Activated naive CD4-positive, alpha-beta T cell treated with anti-CD3 and anti-CD28 coated beads, Interleukin-2, amount 10 ng/mL, durations not matched to agents 7 days and 5 days (primary cell): ENCODE measurements around the gene TK1.
"Not testable (repeated sequence)": the region's sequence is repeated elsewhere in the genome, so short reads cannot be mapped to it uniquely, and the experiment has no call there.

Source experiments
- CTCF ChIA-PET: fragments of 350-600 bp; sonication (Branson Sonifier 250); formaldehyde crosslinking; loops from one replicate; lab custom pipeline; 2021; ENCODE audit warnings: antibody characterized with exemption; lab: Charles Lee
- DNase-seq: peaks from one replicate; pipeline ENCODE4 v3.0.0-alpha.2; 2020
- H3K27ac Mint-ChIP-seq: one replicate; pipeline ENCODE4 v1.8.0; 2021; ENCODE audit warnings: mild to moderate bottlenecking, moderate library complexity, mixed read lengths
- H3K27me3 Mint-ChIP-seq: one replicate; pipeline ENCODE4 v1.8.0; 2021; ENCODE audit warnings: mild to moderate bottlenecking, mixed read lengths
- H3K36me3 Mint-ChIP-seq: one replicate; pipeline ENCODE4 v1.8.0; 2021; ENCODE audit warnings: mixed read lengths
- H3K4me1 Mint-ChIP-seq: one replicate; pipeline ENCODE4 v1.8.0; 2021; ENCODE audit warnings: mixed read lengths
- H3K4me3 Mint-ChIP-seq: one replicate; pipeline ENCODE4 v1.8.0; 2021; ENCODE audit warnings: mild to moderate bottlenecking, moderate library complexity, mixed read lengths
- H3K9me3 Mint-ChIP-seq: one replicate; pipeline ENCODE4 v1.8.0; 2021; ENCODE audit warnings: mixed read lengths

TK1 gene, protein sequence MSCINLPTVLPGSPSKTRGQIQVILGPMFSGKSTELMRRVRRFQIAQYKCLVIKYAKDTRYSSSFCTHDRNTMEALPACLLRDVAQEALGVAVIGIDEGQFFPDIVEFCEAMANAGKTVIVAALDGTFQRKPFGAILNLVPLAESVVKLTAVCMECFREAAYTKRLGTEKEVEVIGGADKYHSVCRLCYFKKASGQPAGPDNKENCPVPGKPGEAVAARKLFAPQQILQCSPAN

DNA sequence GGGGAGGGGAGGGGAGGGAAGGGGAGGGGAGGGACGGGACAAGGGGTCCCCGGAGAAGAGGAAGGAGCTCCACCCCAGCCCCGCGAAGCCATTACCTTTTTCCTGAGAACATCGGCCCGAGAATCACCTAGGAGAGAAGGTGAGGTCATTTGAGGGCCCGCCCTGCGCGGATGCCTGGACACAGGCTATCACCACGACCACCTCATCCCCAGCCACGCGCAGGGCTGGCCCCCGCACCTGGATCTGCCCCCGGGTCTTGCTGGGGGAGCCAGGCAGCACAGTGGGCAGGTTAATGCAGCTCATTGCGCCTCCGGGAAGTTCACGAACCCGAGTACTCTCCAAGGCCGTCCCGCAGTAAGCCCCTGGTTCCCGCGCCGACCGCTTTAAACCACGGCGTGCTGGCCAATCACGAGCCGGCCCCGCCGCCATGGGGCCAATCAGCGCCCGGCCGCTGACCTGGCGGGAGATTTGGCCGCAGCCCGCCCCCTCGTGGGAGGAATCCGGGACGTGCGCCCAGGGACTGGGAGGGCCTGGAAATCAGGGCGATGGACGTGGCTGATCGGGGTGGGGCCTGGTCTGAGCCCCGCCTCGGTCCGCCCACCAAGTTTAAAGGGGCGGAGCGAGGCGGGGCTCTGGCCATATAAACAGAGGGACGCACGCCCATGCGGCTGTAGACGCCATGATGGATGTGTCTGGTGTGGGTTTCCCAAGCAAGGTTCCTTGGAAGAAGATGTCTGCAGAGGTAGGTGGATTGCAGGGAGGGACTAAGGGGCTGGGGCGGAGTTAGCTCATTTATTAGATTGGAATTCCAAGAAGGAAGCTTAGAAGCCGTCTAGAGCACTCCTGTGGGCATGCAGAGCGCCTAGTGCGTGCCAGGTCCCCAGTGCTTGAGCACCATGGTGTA, at the start of gene TK1, which contains the start of gene AFMID:
Gene TK1 (minus strand): TSS at position 361 of the 904 bp plus-strand sequence. CDS start 58 bp downstream, at position 303.
Gene AFMID (plus strand): TSS at position 671 of the 904 bp plus-strand sequence. CDS start 9 bp downstream, at position 680.
- no peaks in the 10 kb centered on the region for H3K9me3 Mint-ChIP-seq
- peak within 1 kb of the TSS; percentile 87 for H3K4me3 Mint-ChIP-seq
- DNase-seq = peak; percentile 95
- H3K27ac Mint-ChIP-seq = peak within 1 kb of the TSS; percentile 78
- CTCF ChIA-PET = interaction anchor here (1.3 to 2.1 kb wide), 3 partner anchors 10 to 52 kb away, joined by 4 to 9 read pairs (median 6); no protein-coding TSS in a partner anchor
- no peaks in the 10 kb centered on the region for H3K27me3 Mint-ChIP-seq
- peaks cover 23% of the 10 kb centered on the region for H3K36me3 Mint-ChIP-seq
- peaks cover 54% of the 10 kb centered on the region for H3K4me1 Mint-ChIP-seq

DNA sequence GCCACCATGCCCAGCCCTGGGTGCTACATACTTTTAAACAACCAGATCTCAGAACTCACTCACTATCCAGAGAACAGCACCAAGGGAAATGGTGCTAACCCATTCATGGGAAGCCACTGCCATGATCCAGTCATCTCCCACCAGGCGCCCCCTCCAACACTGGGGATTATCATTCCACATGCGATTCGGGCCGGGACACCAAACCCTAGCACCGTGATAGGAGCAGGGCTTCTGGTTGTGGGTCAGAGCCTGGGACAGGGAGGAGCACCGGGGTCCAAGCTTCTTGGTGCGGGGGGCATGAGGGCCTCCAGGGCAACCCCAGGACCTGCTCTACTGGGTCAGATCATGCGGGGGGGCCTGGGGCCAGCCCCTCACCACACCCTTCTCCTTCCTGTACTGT, 49.0 kb upstream of the TK1 start:
- CTCF ChIA-PET = interaction anchor here (3.2 kb wide), 1 partner anchor 15 kb away, joined by 14 read pairs; no protein-coding TSS in a partner anchor
- H3K9me3 Mint-ChIP-seq = no peaks in the 10 kb centered on the region
- no peak overlapping the region for H3K4me3 Mint-ChIP-seq

DNA sequence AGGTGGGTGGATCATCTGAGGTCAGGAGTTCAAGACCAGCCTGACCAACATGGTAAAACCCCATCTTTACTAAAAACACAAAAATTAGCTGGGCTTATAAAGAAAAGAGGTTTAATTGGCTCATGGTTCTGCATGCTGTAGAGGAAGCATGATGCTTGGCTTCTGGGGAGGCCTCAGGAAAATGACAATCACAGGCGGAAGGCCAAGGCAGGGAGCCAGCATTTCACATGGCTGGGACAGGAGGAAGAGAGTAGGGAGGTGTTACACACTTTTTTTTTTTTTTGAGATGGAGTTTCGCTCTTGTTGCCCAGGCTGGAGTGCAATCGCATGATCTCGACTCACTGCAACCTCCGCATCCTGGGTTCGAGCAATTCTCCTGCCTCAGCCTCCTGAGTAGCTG, 48.2 kb upstream of the TK1 start:
- peaks cover 75% of the 10 kb centered on the region for H3K27me3 Mint-ChIP-seq
- DNase-seq, H3K27ac Mint-ChIP-seq, H3K4me3 Mint-ChIP-seq, H3K4me1 Mint-ChIP-seq, CTCF ChIA-PET, H3K36me3 Mint-ChIP-seq, H3K9me3 Mint-ChIP-seq: not testable (repeated sequence)

More for the DNA sequence above, 49.0 kb upstream of the TK1 start:
- no peak overlapping the region for H3K27ac Mint-ChIP-seq
- H3K27me3 Mint-ChIP-seq = peaks cover 68% of the 10 kb centered on the region
- no peak for DNase-seq
- H3K4me1 Mint-ChIP-seq = peaks cover 6% of the 10 kb centered on the region
- H3K36me3 Mint-ChIP-seq = no peaks in the 10 kb centered on the region

DNA sequence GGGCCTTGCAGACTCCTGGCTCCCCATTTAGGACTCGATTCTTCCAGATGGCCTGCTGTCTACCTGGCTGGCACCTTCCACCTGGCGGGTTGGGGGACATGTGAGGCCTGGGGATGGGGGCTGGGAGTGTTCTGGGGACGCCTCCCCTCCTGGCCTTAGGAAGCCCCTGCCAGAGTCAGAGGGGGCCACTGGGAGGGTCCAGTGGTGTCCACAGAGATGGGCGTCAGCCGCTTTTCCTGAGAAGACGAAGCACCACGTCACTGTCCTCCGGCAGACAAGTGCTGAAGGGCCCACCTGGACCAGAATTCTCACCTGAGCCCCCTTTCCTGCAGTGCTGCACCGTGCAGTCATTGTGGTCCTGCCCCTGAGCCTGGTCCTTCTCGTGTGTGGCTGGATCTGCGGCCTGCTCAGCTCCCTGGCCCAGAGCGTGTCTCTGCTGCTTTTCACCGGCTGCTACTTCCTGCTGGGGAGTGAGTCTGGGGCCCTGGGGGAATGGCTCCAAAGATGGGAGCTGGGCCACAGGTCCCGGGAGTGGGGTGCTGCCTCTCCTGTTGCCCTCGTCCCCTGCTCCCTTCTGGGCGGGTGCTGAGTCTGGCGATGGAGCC, 47.5 kb upstream of the TK1 start:
- H3K4me1 Mint-ChIP-seq = peaks cover 6% of the 10 kb centered on the region
- H3K9me3 Mint-ChIP-seq = no peaks in the 10 kb centered on the region
- H3K4me3 Mint-ChIP-seq = no peak overlapping the region
- peaks cover 78% of the 10 kb centered on the region for H3K27me3 Mint-ChIP-seq
- no peak overlapping the region for H3K27ac Mint-ChIP-seq
- H3K36me3 Mint-ChIP-seq = no peaks in the 10 kb centered on the region
- no peak for DNase-seq
- CTCF ChIA-PET = no interaction called here

DNA sequence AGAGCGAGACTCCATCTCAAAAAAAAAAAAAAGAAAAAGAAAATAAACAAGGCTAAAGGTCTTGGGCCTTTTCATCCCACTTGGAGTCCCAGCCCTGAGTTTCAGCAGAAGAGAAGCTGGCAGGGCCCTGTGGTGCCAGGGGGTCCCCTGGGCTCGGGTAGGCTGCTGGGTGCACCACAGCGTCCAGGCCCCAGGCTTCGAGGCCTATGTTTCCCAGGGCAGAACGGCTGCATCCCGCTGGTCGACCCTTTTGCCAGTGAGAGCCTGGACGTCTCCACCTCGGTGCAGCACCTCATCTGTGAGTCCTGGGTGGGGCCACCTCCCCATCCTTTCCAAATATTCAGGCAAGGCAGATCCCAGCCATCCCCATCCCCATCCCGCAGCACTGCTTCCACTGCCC, 46.8 kb upstream of the TK1 start:
- Mint-ChIP-seq H3K4me3 (no peak overlapping the region), H3K36me3 (no peaks in the 10 kb centered on the region), H3K9me3 (no peaks in the 10 kb centered on the region), H3K27me3 (peaks cover 84% of the 10 kb centered on the region), H3K4me1 (peaks cover 6% of the 10 kb centered on the region), H3K27ac (no peak overlapping the region)
- CTCF ChIA-PET = no interaction called here
- DNase-seq = no peak

DNA sequence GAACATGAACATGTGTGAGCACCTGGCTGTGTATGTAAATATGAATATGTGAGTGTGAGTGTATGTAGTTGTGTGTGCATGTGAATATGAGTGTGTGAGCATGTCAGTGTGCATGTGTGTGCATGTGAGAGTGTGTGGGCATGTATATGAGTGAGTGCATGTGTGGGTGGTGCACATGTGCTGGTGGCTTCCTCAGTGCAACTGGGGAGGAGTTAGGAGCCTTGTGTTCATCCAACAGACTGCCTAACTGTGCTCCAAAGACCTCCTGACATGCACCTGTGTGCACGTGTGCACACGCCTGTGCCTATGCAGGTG, 46.0 kb upstream of the TK1 start:
- Mint-ChIP-seq H3K36me3 (no peaks in the 10 kb centered on the region), H3K4me3 (no peak overlapping the region), H3K27ac (no peak overlapping the region), H3K27me3 (peaks cover 84% of the 10 kb centered on the region), H3K9me3 (no peaks in the 10 kb centered on the region), H3K4me1 (peaks cover 6% of the 10 kb centered on the region)
- CTCF ChIA-PET = no interaction called here
- no peak for DNase-seq

DNA sequence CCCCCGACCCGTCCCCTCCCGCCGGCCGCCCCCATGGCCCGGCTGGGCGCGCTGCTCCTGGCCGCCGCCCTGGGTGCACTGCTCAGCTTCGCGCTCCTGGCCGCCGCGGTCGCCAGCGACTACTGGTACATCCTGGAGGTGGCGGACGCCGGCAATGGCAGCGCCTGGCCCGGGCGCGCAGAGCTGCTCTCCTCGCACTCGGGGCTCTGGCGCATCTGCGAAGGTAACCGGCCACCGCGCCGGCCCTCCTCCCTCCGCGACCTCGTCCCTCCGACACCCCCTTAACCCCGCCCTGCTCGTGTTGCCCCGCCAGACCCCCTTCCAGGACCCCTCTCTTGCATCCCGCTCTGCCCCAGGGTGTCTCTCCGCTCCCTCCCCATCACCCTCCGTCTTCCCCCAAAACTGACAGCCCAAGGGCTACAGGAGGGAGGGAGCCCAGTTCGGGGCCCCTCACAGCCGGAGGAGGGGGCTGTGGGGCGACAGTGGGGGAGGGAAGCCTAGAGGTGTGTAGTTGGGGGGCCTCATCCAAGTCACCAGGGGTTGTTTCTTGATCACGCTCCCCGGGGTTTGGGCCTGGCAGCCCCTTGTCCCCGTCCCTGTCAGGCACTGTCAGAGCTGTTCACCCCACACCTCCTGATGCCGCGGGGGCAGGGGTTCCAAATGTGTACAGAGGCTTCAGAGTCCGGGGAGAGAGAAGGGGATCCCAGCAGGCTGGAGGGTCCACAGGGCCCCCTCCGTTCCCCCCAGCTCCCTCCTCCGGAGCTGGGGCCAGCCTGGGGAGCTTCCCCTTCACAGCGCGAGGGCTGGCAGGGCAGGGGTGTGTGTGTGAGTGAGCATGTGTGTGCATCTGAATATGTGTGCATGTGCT, 45.4 kb upstream of the TK1 start:
- Mint-ChIP-seq H3K27ac (no peak overlapping the region), H3K36me3 (no peaks in the 10 kb centered on the region), H3K4me3 (no peak overlapping the region), H3K4me1 (peaks cover 6% of the 10 kb centered on the region), H3K27me3 (peaks cover 84% of the 10 kb centered on the region), H3K9me3 (no peaks in the 10 kb centered on the region)
- peak; percentile 63 for DNase-seq
- CTCF ChIA-PET = interaction anchor here (1.0 kb wide), 1 partner anchor 15 kb away, joined by 4 read pairs; no protein-coding TSS in a partner anchor

DNA sequence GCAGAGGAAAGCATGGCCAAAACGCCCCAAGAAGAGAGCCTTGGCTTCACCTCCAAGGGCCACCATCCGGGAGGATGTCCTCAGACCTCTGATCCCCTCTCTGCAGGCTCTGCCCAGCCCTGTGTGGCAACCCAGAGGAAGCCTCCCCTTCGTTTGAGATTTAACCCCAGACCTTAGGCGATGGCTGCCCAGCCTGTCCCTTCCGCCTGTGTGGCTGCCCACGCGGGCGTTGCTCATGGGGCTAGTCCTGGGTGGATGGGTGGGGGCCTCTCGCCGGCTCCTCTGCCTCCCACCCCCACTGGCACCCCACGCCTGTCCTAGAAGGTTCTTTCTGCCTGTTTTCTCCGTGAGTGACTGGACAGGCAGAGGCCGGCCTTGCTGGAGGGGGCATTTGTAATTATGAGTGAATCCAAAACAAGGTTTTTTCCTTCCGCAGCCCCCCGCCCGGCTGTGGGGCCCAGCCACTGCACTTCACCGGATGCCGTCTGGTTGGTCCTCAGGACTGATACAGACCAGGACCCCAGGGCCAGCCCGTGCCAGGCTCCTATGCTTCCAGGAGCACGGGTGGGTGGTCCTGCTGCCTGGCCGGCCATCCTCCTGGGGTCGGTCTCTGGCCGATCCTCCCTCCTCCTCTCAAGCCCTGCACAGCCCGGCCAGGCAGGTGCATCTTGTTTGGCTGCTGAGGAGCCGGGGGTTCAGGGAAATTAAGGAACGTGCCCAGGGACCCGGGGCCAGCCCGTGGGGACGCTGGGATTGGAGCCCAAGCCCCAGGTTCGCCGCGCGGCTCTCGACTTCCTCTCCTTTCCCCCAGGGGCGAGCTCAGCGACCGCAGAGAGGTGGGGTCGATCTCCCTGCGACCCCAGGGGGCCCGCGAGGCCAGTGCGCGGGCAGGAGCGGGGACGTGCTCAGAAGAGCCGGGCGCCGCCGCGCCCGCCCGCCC, 44.4 kb upstream of the TK1 start, which contains the start of gene TMEM235:
Gene TMEM235 (plus strand): TSS at position 636 of the 940 bp plus-strand sequence. CDS start 393 bp downstream, outside the sequence.
- Mint-ChIP-seq H3K4me3 (no peak within 1 kb of the TSS), H3K27ac (no peak within 1 kb of the TSS), H3K4me1 (peaks cover 11% of the 10 kb centered on the region), H3K27me3 (peaks cover 86% of the 10 kb centered on the region), H3K36me3 (peaks cover under 1% of the 10 kb centered on the region), H3K9me3 (no peaks in the 10 kb centered on the region)
- CTCF ChIA-PET = interaction anchor here (1.0 kb wide), 1 partner anchor 16 kb away, joined by 4 read pairs; no protein-coding TSS in a partner anchor
- DNase-seq = no peak

DNA sequence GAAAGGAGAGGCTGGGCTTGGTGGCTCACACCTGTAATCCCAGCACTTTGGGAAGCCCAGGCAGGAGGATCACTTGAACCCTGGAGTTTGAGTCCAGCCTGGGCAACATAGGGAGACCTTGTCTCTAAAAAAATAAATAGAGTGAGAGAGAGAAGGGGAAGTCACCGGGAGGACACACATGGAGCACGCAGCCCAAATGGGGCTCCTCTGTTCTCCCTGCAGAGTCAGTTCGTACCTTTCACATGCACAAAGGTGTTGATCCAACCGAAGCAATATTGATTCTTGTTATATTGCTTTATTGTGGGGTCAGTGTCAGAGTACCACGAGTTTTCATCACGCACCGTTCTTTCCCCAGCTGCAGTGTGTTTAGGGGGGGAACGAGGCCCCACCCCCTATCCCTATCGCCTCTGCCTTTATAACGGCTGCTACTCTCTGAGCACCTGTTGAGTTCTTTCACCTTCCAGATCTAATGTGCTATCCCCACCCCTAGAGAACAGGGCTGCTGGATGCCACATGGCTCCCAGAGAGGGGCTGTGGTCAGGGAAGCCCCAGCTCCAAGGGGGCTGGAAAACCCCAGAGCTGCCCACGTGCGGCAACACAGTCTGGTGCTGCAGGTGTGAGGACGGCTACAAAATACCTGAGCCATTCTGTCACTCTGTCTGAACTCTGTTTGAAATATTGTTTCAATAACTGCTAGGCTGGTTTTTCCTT, 43.6 kb upstream of the TK1 start:
- Mint-ChIP-seq H3K27me3 (peaks cover 88% of the 10 kb centered on the region), H3K4me1 (peaks cover 12% of the 10 kb centered on the region), H3K9me3 (no peaks in the 10 kb centered on the region), H3K4me3 (no peak overlapping the region), H3K27ac (no peak overlapping the region), H3K36me3 (peaks cover 6% of the 10 kb centered on the region)
- CTCF ChIA-PET = no interaction called here
- no peak for DNase-seq

DNA sequence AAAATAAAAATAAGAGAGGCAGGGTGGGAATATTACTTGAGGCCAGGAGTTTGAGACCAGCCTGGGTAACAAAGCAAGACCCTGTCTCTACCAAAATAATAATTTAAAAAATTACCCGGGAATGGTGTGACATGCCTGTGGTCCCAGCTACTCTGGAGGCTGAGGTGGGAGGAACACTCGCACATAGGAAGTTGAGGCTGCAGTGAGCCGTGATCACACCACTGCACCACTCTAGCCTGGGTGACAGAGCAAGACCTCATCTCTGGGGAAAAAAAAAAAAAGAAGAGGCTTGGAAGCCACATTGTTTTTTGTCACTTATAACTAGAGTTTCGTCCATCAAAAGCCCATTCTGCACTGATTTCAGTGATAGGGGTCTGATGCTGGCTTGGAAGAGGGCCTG, 41.3 kb upstream of the TK1 start:
- no peak for DNase-seq
- Mint-ChIP-seq H3K4me1 (peaks cover 12% of the 10 kb centered on the region), H3K4me3 (no peak overlapping the region), H3K9me3 (no peaks in the 10 kb centered on the region), H3K27me3 (peaks cover 71% of the 10 kb centered on the region), H3K36me3 (peaks cover 26% of the 10 kb centered on the region), H3K27ac (no peak overlapping the region)
- CTCF ChIA-PET = interaction anchor here (0.6 to 0.7 kb wide), 2 partner anchors 59 to 144 kb away, joined by 3 read pairs; no protein-coding TSS in a partner anchor

DNA sequence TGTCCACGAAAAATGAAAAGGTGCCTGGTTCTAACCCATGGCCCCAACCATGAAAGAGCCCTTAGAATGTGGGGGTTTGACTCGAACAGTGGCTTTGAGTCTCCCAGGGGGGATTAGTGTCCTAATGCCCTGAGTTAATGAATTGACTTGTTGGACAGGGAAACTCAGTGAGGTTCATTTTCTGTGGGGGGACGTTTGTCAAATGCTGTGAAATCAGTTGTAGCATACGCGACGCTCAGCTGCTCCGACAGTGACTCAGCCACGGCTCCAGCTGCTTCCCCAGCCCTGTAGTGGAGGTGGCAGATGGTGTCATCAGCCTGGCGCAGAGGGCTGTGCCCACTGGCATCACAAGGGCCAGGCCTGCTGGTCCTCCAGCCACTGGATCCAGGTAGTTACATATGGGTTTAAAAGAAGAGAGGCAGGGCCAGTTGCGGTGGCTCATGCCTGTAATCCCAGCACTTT, 40.6 kb upstream of the TK1 start:
- H3K27me3 Mint-ChIP-seq = peaks cover 64% of the 10 kb centered on the region
- no peak for DNase-seq
- no peak overlapping the region for H3K4me3 Mint-ChIP-seq
- CTCF ChIA-PET = no interaction called here
- peaks cover 32% of the 10 kb centered on the region for H3K36me3 Mint-ChIP-seq
- H3K4me1 Mint-ChIP-seq = peaks cover 10% of the 10 kb centered on the region
- H3K27ac Mint-ChIP-seq = no peak overlapping the region
- no peaks in the 10 kb centered on the region for H3K9me3 Mint-ChIP-seq
